PFSK-1 (cell line): ENCODE measurements around the gene NRXN3.

ENCODE experiments used
- POLR2AphosphoS5 ChIP-seq: IDR thresholded peaks from 2 replicates; pipeline ENCODE4 v1.6.1; 2012; ENCODE audit warnings: low read depth, mild to moderate bottlenecking, control low read depth, low read length, moderate library complexity
- REST ChIP-seq, 2 experiments: IDR thresholded peaks; 2 replicates each; pipeline versions ENCODE4 v1.6.1 to v1.8.0; 2011 to 2012; ENCODE audit warnings: low read depth in 2 of 2, low read length in 2 of 2, control low read depth in 1 of 2, inconsistent platforms in 1 of 2, mild to moderate bottlenecking in 1 of 2, moderate library complexity in 1 of 2; ENCODE audit not compliant: insufficient read depth in 1 of 2
- TAF1 ChIP-seq: IDR thresholded peaks from 2 replicates; pipeline ENCODE4 v1.6.1; 2012; ENCODE audit warnings: low read length, control low read depth, borderline replicate concordance; ENCODE audit not compliant: insufficient read depth

DNA sequence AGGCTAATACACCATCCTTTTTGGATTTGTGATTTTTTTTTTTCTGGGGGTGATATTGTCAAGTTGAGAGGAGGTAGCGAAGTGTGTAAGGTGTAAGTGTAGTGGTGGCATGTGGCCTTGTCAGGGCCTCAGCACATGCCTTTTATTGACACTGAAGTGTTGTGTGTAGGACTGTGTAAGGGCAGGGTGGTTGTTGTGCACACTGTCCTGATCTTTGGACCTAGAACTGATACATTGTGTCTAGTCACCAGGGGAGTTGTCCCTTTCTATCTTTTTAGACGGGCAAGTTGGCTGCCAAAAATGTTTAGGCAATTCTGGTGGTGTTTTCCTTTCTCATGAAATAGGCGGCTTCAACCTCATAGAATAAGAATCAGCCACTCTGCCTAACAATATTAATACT is 244.0 kb downstream of the NRXN3 start:
- no peak for TF ChIP-seq REST (IDR thresholded peaks at IDR 0.05; ENCODE audit: insufficient read depth in 1 of 2, low read depth in 2 of 2, low read length in 2 of 2)
- TF ChIP-seq POLR2AphosphoS5 = no peak
- no peak for TF ChIP-seq TAF1
